OCI-LY1 (cell line): Measurements from ENCODE around the gene PXDC1.
"Not testable (repeated sequence)": the region's sequence is repeated elsewhere in the genome, so short reads cannot be mapped to it uniquely, and the experiment has no call there.

Source experiments
- H2AFZ ChIP-seq: fragments of 200-600 bp; sonication (generic), shearing (Covaris generic); 2 replicates; pipeline ENCODE4 v1.6.0; 2014; ENCODE audit warnings: antibody characterized with exemption, mild to moderate bottlenecking, low read length
- H3F3A ChIP-seq: fragments of 200-600 bp; sonication (generic), shearing (Covaris generic); 2 replicates; pipeline ENCODE4 v1.6.0; 2014; ENCODE audit warnings: mild to moderate bottlenecking, antibody characterized with exemption, low read length, moderate library complexity; ENCODE audit not compliant: insufficient read depth
- H3K27ac ChIP-seq: fragments of 200-600 bp; sonication (generic); 2 replicates; pipeline ENCODE4 v1.5.1; 2014; ENCODE audit warnings: low read length, mixed run types, mild to moderate bottlenecking, low read depth; ENCODE audit not compliant: poor library complexity, severe bottlenecking
- H3K27me3 ChIP-seq: fragments of 200-600 bp; sonication (generic); 2 replicates; pipeline ENCODE4 v1.6.0; 2014; ENCODE audit warnings: antibody characterized with exemption, mild to moderate bottlenecking, low read length, moderate library complexity; ENCODE audit not compliant: insufficient read depth
- H3K36me3 ChIP-seq: fragments of 200-600 bp; sonication (generic); 2 replicates; pipeline ENCODE4 v1.6.1; 2014; ENCODE audit warnings: mild to moderate bottlenecking, antibody characterized with exemption, low read length, moderate library complexity, mixed read lengths; ENCODE audit not compliant: insufficient read depth
- H3K4me1 ChIP-seq: fragments of 200-600 bp; sonication (generic); 2 replicates; pipeline ENCODE4 v1.5.1; 2014; ENCODE audit warnings: mild to moderate bottlenecking, low read length, moderate library complexity; ENCODE audit not compliant: insufficient read depth, severe bottlenecking
- H3K4me2 ChIP-seq: fragments of 200-600 bp; sonication (generic), shearing (Covaris generic); 2 replicates; pipeline ENCODE4 v1.6.1; 2014; ENCODE audit warnings: low read length
- H3K4me3 ChIP-seq: fragments of 200-600 bp; sonication (generic); 2 replicates; pipeline ENCODE4 v1.5.1; 2014; ENCODE audit warnings: low read length, low read depth, mild to moderate bottlenecking, mixed read lengths; ENCODE audit not compliant: poor library complexity, severe bottlenecking
- H3K79me2 ChIP-seq: fragments of 200-600 bp; shearing (Covaris generic); 2 replicates; pipeline ENCODE4 v1.6.1; 2016; ENCODE audit warnings: mixed run types, low read length, mixed read lengths; ENCODE audit not compliant: insufficient read depth
- H3K9ac ChIP-seq: fragments of 200-600 bp; sonication (generic), shearing (Covaris generic); 2 replicates; pipeline ENCODE4 v1.6.1; 2014; ENCODE audit warnings: mild to moderate bottlenecking, low read length, mixed read lengths
- H3K9me2 ChIP-seq: fragments of 200-600 bp; sonication (generic), shearing (Covaris generic); 2 replicates; pipeline ENCODE4 v1.6.1; 2014; ENCODE audit warnings: low read depth, mild to moderate bottlenecking, low read length, mixed read lengths
- H3K9me3 ChIP-seq: fragments of 200-600 bp; shearing (Covaris generic); 2 replicates; pipeline ENCODE4 v1.6.1; 2014; ENCODE audit warnings: low read length, mixed read lengths
- H4K20me1 ChIP-seq: fragments of 200-600 bp; sonication (generic), shearing (Covaris generic); 2 replicates; pipeline ENCODE4 v1.6.0; 2016; ENCODE audit warnings: mild to moderate bottlenecking, low read length; ENCODE audit not compliant: insufficient read depth
- EZH2 ChIP-seq: fragments of 200-600 bp; sonication (generic), shearing (Covaris generic); IDR thresholded peaks from 2 replicates; pipeline ENCODE4 v1.8.0; 2017; ENCODE audit warnings: borderline replicate concordance, mixed run types, mild to moderate bottlenecking, antibody characterized with exemption, low read length, moderate library complexity, mixed read lengths
- TF ChIP-seq, protein P1 (sequence below): fragments of 200-600 bp; sonication (generic), shearing (Covaris generic); IDR thresholded peaks from 2 replicates; pipeline ENCODE4 v1.5.1; 2017; ENCODE audit warnings: mild to moderate bottlenecking, antibody characterized with exemption, low read length, moderate library complexity, mixed read lengths

The PXDC1 gene

DNA sequence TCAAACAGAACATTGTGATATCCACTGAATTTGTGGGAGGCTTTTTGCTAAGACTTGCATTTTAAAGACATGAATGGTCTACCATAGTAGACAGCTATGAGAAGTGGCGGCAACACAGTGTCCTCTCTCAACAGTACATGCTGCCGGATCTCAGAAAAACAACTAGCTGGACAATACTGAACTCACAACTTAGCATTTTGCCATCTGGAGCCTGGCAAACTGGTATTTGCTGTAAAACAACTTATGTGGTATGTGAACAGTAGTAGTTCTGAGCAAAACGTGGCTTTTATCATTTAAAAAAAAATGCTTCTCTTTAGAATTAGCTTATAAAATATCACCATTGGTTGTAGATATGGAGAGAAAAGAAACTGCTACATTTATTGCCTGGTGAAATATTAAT lies 3.3 kb upstream of the PXDC1 start:
- Histone ChIP-seq H3K36me3 (no peaks in the 10 kb centered on the region), H3K9me3 (no peaks in the 10 kb centered on the region), H3K4me3 (no peak overlapping the region), H3K4me1 (no peaks in the 10 kb centered on the region), H3F3A (no peaks in the 10 kb centered on the region), H3K9me2 (no peaks in the 10 kb centered on the region), H3K27me3 (no peaks in the 10 kb centered on the region), H3K27ac (no peak overlapping the region), H4K20me1 (no peaks in the 10 kb centered on the region), H3K9ac (no peak overlapping the region), H3K79me2 (no peaks in the 10 kb centered on the region), H2AFZ (no peak overlapping the region), H3K4me2 (no peak overlapping the region)
- TF ChIP-seq, protein P1, sequence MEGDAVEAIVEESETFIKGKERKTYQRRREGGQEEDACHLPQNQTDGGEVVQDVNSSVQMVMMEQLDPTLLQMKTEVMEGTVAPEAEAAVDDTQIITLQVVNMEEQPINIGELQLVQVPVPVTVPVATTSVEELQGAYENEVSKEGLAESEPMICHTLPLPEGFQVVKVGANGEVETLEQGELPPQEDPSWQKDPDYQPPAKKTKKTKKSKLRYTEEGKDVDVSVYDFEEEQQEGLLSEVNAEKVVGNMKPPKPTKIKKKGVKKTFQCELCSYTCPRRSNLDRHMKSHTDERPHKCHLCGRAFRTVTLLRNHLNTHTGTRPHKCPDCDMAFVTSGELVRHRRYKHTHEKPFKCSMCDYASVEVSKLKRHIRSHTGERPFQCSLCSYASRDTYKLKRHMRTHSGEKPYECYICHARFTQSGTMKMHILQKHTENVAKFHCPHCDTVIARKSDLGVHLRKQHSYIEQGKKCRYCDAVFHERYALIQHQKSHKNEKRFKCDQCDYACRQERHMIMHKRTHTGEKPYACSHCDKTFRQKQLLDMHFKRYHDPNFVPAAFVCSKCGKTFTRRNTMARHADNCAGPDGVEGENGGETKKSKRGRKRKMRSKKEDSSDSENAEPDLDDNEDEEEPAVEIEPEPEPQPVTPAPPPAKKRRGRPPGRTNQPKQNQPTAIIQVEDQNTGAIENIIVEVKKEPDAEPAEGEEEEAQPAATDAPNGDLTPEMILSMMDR: no peak
- no peak for TF ChIP-seq EZH2

DNA sequence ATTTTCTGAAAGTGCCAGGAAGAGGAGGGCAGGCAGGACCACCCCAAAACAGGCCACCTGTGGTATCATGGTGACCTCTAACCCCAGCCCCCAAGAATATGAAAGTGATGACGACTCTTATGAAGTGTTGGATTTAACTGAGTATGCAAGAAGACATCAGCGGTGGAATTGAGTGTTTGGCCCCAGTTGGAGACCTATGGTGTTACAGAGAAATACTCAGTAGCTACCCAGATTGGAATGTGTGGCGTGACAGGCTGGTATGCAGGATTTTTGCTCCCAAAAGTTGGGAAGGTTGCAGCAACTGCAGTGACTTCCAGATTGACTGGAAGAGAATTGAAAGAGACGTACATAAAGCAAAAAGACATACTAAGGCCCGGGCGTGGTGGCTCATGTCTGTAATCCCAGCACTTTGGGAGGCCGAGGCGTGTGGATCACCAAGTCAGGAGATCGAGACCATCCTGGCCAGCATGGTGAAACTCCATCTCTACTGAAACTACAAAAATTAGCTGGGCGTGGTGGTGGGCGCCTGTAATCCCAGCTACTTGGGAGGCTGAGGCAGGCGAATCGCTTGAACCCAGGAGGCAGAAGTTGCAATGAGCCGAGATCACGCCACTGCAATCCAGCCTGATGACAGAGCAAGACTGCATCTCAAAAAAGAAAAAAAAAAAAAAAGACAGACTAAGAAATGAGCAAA lies 2.7 kb upstream of the PXDC1 start:
- H3K9me2 ChIP-seq, H3K27ac ChIP-seq, H3K9me3 ChIP-seq, H4K20me1 ChIP-seq, H3K9ac ChIP-seq, H3K27me3 ChIP-seq, H2AFZ ChIP-seq, H3K36me3 ChIP-seq, H3F3A ChIP-seq, H3K4me2 ChIP-seq, H3K4me1 ChIP-seq, H3K79me2 ChIP-seq, H3K4me3 ChIP-seq: not testable (repeated sequence)

DNA sequence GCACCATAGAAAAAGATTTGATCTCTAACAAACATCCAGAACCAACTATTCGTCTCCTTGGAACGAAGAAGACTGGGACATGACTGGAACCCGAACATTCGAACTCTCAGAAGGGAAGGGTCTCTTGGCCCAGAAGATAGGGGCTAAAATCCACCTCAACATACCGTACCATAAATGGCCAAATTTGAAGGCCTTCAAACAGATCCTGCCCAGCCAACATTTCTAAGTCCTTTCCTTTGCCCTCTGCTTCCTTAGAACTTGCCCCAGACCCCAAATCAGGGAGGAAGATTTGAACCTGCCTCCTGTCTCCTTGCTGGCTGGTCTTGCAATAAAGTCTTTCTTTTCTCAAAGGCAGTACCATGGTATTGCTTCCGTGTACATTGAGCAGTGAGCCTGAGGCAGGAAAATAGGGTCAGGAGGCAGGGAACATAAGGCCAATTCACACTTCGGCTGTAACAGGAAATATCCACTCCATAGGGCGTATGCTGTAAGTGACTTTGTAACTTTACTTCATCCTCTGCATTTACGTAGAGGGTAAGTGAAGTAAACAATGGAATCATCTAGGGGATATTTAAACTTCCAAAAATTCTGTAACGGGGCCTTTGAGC lies 1.8 kb upstream of the PXDC1 start:
- no peaks in the 10 kb centered on the region for H3K9me2 ChIP-seq
- no peaks in the 10 kb centered on the region for H3K27me3 ChIP-seq
- H3K4me1 ChIP-seq: no peaks in the 10 kb centered on the region
- no peak overlapping the region for H2AFZ ChIP-seq
- H3K9me3 ChIP-seq: no peaks in the 10 kb centered on the region
- no peaks in the 10 kb centered on the region for H3K79me2 ChIP-seq
- H3F3A ChIP-seq: no peaks in the 10 kb centered on the region
- H3K4me3 ChIP-seq: no peak overlapping the region
- H4K20me1 ChIP-seq: no peaks in the 10 kb centered on the region
- no peak overlapping the region for H3K4me2 ChIP-seq
- TF ChIP-seq EZH2: no peak
- TF ChIP-seq, protein P1: no peak
- no peaks in the 10 kb centered on the region for H3K36me3 ChIP-seq
- H3K9ac ChIP-seq: no peak overlapping the region
- no peak overlapping the region for H3K27ac ChIP-seq
